ENCODE data around the gene DNAJC12. TPM values are rescaled to one million over a fixed set of nuclear protein-coding genes. Genes with fewer than 3 reads are reported as not detected.
"Not testable (repeated sequence)": the region's sequence is repeated elsewhere in the genome, so short reads cannot be mapped to it uniquely, and the experiment has no call there.

Gene DNAJC12
- total and polyA plus RNA-seq, 10 donors = 0.43 to 2.0 (median 0.74) TPM; not detected in 1

DNA sequence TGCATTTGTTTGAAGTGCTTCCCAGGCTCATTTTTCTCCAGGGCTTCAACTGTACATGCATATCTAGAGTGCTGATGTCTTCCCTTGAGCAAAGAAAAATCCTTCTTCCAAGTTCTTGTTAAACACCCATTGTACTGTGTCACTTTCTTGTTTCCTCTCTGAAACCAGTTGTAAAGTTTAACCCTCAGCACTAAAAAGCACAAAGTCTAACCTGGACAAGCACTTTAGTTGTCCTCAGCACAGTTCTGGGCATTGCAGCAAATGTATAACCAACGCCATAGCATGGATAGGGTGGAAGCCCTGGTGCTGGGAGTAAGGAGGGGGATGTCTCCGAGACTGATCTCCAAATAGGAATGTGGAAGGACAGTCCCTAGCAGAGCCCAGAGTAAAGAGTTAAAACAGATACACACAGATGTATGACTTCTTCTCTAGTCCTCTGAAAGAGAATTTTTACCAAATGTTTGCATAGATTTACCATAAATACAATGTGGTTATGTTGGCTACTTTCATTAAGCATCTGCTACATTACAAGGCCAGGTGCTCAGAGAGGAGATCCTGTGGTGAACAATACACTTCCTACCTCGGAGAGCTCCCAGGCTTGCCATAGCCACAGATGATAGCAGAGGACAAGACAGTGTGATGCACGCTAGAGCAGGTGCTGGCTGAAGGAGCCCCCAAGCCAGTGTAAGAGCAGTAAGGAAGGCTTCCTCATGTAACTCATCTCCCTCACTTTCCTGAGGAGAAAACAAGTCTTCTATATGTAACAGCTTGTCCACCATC, 57.0 kb downstream of the DNAJC12 start:
- intact Hi-C loops (cut with DNase I; ENCODE audit: low total_unique reads) = loop anchor here (2.0 kb wide), 1 partner anchor 82 kb away; no protein-coding TSS in a partner anchor
- peaks cover 0 to 34% (median 16%) of the 10 kb centered on the region in 6 donors for H3K4me1 ChIP-seq
- H3K36me3 ChIP-seq = no peaks in the 10 kb centered on the region
- H3K4me3 ChIP-seq = no peak overlapping the region
- WGBS, 5 donors = 44 to 69% (median 58%) methylated on average over 4 of the region's 4 CpGs
- H3K27ac ChIP-seq = no peak overlapping the region
- H3K27me3 ChIP-seq (replicated peaks in 1 of 7) = no peaks in the 10 kb centered on the region
- TF ChIP-seq POLR2AphosphoS5 (IDR thresholded peaks at IDR 0.05) (no peak), POLR2A (IDR thresholded peaks at IDR 0.05) (no peak)
- TF ChIP-seq, protein P1, sequence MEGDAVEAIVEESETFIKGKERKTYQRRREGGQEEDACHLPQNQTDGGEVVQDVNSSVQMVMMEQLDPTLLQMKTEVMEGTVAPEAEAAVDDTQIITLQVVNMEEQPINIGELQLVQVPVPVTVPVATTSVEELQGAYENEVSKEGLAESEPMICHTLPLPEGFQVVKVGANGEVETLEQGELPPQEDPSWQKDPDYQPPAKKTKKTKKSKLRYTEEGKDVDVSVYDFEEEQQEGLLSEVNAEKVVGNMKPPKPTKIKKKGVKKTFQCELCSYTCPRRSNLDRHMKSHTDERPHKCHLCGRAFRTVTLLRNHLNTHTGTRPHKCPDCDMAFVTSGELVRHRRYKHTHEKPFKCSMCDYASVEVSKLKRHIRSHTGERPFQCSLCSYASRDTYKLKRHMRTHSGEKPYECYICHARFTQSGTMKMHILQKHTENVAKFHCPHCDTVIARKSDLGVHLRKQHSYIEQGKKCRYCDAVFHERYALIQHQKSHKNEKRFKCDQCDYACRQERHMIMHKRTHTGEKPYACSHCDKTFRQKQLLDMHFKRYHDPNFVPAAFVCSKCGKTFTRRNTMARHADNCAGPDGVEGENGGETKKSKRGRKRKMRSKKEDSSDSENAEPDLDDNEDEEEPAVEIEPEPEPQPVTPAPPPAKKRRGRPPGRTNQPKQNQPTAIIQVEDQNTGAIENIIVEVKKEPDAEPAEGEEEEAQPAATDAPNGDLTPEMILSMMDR (IDR thresholded peaks at IDR 0.05 in 8 of 11, conservative IDR thresholded peaks at IDR 0.05 in 3 of 11) = no peak
- no peaks in the 10 kb centered on the region for H3K9me3 ChIP-seq
- DNase-seq = no peak

DNA sequence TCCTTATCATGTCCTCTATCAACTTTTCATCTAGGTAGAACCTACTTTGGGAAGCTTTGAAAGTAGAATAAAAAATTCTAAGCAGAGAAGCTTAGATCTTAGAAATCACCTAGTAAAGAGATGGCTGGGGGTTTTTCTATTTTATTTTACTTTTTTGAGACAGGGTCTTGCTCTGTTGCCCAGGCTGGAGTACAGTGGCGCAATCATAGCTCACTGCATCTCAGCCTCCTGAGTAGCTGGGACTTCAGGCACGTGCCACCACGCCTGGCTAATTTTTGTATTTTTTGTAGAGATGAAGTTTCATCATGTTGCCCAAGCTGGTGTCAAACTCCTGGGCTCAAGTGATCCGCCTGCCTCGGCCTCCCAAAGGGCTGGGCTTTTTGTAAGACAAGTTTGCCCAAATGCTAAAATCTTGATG, 57.8 kb downstream of the DNAJC12 start:
- 54 to 67% (median 61%) methylated on average over 5 of the region's 5 CpGs for WGBS, 5 donors
- intact Hi-C loops (cut with DNase I; ENCODE audit: low total_unique reads) = loop anchor here (2.0 kb wide), 1 partner anchor 81 kb away; no protein-coding TSS in a partner anchor

DNA sequence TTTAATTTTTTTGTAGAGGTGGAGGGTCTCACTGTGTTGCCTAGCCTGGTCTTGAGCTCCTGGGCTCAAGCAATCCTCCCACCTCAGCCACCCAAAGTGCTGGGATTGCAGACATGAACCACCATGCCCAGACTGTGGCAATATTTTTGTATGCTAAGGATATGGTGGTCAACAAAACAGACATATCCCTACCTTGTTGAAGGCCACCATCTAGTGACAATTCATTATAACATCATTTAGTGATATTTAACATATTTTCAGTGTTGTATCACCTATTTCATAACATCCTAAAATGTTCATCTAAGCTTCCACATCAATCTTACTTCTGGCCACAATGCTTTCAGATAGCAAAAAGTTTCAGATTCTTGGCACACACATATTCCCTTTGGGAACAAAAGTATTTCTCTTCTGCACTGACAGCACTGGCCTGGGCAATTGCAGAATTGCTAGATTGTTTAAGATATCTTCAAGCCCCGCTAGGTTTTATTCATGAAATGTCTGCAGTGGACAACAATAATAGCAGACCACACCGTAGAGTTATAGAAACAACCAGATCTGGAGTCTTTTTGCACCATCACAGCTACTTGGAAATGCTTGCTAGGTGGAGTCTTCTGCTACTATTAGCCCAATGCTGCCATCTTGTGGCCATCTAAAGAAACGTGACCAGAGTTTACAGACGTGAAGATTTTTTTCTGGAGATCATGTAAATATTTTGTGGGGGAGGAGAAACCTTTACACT, 58.4 kb downstream of the DNAJC12 start:
- TF ChIP-seq, protein P1 (IDR thresholded peaks at IDR 0.05 in 8 of 11, conservative IDR thresholded peaks at IDR 0.05 in 3 of 11) = peak; percentile 50 to 89 (median 79)
- no peak for TF ChIP-seq POLR2AphosphoS5 (IDR thresholded peaks at IDR 0.05)
- TF ChIP-seq POLR2A (IDR thresholded peaks at IDR 0.05) = no peak
- WGBS, 5 donors = 0 to 4% (median 2%) methylated on average over 4 of the region's 4 CpGs
- Histone ChIP-seq H3K4me3 (no peak overlapping the region), H3K9me3 (no peaks in the 10 kb centered on the region), H3K27ac (no peak overlapping the region), H3K36me3 (no peaks in the 10 kb centered on the region), H3K4me1 (peaks cover 0 to 27% (median 15%) of the 10 kb centered on the region in 6 donors), H3K27me3 (replicated peaks in 1 of 7) (no peaks in the 10 kb centered on the region)
- intact Hi-C loops (cut with DNase I; ENCODE audit: low total_unique reads) = loop anchor here (2.0 to 10.0 kb wide), 2 partner anchors 81 to 115 kb away; no protein-coding TSS in a partner anchor
- DNase-seq = no peak

More for the DNA sequence above, 57.8 kb downstream of the DNAJC12 start:
- not testable (repeated sequence) for H3K9me3 ChIP-seq; H3K36me3 ChIP-seq; H3K27ac ChIP-seq; DNase-seq; H3K27me3 ChIP-seq (replicated peaks in 1 of 7); H3K4me3 ChIP-seq
- peaks cover 0 to 32% (median 16%) of the 10 kb centered on the region in 6 donors for H3K4me1 ChIP-seq
- TF ChIP-seq, protein P1 (IDR thresholded peaks at IDR 0.05 in 8 of 11, conservative IDR thresholded peaks at IDR 0.05 in 3 of 11) = peak in 2 of 11 experiments; percentile 5 to 26

DNA sequence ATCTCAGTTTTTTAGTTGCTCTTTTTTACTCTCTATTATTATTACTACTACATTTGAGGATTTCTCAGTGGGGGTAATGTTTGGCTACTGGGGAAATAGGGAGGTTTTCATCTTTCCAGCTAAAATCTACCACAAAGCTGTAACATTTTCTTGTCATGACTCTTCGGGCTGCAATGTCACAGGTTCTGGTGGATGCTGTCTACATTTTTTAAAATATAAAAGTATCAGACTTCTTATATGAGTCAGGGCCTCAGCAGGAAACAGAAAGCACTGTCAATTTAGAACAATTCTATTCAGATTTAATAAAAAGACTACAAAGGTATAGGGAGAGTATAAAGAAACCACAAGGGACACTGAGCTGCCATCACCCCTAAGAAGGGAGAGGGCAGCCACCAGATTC, 61.6 kb downstream of the DNAJC12 start:
- 77 to 98% (median 85%) methylated on average over 1 of the region's 1 CpG for WGBS, 5 donors
- TF ChIP-seq POLR2AphosphoS5 (IDR thresholded peaks at IDR 0.05) = no peak
- TF ChIP-seq POLR2A (IDR thresholded peaks at IDR 0.05) = no peak
- TF ChIP-seq, protein P1 (IDR thresholded peaks at IDR 0.05 in 8 of 11, conservative IDR thresholded peaks at IDR 0.05 in 3 of 11) = no peak
- Histone ChIP-seq H3K27me3 (replicated peaks in 1 of 7) (no peaks in the 10 kb centered on the region), H3K4me1 (peaks cover 0 to 33% (median 5%) of the 10 kb centered on the region in 6 donors), H3K36me3 (no peaks in the 10 kb centered on the region), H3K27ac (no peak overlapping the region), H3K9me3 (no peaks in the 10 kb centered on the region), H3K4me3 (no peak overlapping the region)
- no peak for DNase-seq
- intact Hi-C loops (cut with DNase I; ENCODE audit: low total_unique reads) = loop anchor here (10.0 kb wide), 1 partner anchor 112 kb away; no protein-coding TSS in a partner anchor

Data from spleen (tissue), 11 donors.